NCI-H774 (cell line): ENCODE measurements around the gene CENPVL2.
"Not testable (repeated sequence)": the region's sequence is repeated elsewhere in the genome, so short reads cannot be mapped to it uniquely, and the experiment has no call there.

ENCODE experiments used
- DNase-seq: peaks from one replicate; lab custom pipeline; 2025; lab: John Stamatoyannopoulos, UW

Gene CENPVL2

DNA sequence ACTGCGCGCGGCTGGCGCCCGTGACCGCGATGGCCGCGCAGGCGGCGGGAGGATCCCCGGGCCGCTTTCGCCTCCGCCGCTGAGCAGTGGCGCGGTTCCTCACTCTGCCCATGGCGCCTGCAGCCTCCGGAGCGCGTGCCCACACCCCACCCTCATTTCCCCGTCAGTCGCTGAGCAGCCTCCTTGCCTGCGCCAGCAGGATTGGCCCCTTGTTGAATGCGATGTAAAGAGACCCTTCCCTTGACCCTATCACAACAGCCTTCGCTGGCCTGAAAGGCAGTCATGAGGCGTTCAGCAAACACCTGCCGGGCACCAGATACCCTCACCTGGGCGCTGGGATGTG, at the start of gene CENPVL2:
Gene CENPVL2 (minus strand): TSS at position 112 of the 343 bp plus-strand sequence. CDS start 0 bp downstream, at position 112.
- not testable (repeated sequence) for DNase-seq

DNA sequence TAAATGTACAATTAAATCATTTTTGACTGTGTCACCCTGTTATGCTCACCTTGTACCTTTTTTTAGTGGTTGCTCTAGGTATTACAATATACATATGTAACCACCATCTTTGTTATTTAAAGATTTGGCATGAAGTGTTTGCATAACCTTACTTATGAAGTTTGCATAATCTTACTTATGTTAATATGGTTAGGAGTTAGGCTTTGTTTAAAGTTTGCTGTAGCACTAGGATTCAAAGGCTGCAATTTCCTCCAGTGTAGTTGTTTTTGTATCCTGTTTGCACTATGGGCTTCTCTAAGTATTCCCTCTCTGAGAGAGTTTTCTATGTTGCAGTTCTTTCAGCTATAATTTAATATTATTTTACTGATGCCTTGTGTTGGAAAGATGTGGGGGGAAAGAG, 45.6 kb upstream of the CENPVL2 start:
- DNase-seq: no peak

DNA sequence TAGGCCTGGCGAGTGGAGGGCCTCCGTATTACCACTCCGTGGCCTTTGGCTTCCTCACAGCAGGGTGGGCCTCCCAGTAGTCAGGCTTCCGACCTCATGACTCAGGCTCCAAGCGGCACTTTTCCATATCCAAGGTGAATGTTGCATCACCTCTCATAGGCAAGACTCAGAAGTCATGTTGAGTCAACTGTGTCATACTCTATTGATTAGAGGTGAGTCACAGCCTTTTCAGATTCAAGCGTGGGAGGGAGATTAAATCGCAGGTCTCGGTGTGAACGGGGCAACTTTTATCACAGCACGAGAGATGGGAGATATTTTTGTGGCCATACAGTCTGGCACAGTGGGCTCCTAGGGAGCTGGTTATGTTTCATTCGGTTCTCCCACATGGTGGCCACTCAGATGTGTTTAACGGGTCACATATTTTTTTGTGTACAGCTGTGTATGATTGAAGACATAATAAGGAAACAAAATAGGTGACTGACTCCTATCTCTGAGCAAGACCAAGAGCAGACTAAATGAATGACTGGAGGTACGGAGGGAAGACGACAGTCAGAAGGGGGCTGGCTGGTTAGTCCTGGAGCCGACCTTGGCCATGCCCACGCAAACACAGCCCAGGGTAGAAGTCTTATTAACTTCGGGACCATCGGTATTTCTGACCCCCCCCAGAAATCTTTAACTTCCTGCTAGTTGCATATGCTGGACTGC, 30.5 kb upstream of the CENPVL2 start:
- not testable (repeated sequence) for DNase-seq

DNA sequence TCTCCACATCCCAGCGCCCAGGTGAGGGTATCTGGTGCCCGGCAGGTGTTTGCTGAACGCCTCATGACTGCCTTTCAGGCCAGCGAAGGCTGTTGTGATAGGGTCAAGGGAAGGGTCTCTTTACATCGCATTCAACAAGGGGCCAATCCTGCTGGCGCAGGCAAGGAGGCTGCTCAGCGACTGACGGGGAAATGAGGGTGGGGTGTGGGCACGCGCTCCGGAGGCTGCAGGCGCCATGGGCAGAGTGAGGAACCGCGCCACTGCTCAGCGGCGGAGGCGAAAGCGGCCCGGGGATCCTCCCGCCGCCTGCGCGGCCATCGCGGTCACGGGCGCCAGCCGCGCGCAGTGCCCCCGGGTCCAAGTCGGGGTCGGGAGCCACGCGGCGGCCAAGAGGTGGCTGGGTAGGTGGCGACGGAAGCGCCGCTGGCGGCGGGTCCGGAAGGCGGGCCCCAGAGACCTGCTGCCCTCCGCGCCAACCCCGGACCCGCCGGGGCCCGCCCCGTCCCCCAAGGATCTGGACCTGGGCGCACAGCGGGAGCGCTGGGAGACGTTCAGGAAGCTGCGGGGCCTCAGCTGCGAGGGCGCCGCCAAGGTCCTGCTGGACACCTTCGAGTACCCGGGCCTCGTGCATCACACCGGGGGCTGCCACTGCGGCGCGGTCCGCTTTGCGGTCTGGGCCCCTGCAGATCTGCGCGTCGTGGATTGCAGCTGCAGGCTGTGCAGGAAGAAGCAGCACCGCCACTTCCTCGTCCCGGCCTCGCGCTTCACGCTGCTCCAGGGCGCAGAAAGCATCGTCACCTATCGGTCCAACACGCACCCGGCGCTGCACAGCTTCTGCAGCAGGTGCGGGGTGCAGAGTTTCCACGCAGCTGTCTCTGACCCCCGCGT, 27.9 kb upstream of the CENPVL2 start, which contains the start of gene CENPVL1:
Gene CENPVL1 (plus strand): TSS at position 236 of the 888 bp plus-strand sequence. CDS start 0 bp downstream, at position 236.
- not testable (repeated sequence) for DNase-seq

DNA sequence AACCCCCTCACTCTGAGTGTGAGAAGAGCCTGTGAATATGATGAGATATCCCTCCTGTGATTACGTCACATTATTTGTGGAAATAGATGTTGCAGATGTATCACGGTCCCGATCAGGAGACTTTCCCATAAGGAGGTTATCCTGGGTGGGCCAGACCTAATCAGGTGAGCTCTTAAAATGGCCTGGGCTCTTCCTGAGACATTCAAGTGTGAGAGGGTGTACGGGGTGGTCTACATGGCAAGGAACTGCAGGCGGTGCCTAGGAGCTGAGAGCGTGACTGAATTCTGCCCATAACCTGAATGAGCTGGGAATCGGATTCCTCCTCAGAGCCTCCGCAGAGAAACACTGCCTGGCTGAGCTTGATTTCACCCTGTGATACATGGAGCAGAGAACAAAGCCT, 14.8 kb upstream of the CENPVL2 start:
- DNase-seq: no peak

DNA sequence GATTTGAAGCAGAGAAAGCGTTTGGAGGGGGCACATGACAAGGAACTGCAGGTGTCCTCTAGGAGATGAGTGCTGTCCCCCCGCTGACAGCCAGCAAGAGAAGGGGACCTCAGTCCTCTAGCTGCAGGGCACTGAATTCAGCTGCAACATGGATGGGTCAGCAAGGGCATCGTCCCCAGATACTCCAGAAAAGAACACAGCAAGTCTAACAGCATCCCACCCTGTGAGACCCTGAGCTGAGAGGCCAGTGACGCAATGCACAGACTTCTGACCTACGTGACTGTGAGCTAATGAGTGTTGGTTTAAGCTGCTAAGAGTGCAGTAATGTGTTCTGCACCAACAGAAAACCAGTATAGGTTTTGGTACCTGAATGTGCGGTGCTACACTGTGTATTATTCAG, 11.6 kb upstream of the CENPVL2 start:
- no peak for DNase-seq

DNA sequence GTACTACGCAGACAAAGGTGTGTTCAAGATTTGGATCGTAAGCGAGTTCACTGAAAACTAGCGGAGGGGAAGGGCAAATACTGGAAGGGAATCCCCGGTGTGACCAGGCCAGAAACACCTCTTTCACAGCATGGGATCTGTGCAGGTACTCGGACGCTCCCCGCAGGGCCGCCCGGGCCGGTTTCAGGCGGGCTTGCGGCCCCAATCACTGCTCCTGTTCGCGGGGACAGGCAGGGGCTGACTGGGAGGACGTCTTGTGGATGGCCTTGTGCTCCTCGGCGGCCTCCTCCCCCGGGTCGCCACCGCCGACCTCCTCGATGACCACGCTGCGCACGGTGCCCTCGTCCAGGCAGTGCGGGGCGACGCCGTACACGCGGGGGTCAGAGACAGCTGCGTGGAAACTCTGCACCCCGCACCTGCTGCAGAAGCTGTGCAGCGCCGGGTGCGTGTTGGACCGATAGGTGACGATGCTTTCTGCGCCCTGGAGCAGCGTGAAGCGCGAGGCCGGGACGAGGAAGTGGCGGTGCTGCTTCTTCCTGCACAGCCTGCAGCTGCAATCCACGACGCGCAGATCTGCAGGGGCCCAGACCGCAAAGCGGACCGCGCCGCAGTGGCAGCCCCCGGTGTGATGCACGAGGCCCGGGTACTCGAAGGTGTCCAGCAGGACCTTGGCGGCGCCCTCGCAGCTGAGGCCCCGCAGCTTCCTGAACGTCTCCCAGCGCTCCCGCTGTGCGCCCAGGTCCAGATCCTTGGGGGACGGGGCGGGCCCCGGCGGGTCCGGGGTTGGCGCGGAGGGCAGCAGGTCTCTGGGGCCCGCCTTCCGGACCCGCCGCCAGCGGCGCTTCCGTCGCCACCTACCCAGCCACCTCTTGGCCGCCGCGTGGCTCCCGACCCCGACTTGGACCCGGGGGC, 567 bp downstream of the CENPVL2 start:
- DNase-seq: not testable (repeated sequence)

DNA sequence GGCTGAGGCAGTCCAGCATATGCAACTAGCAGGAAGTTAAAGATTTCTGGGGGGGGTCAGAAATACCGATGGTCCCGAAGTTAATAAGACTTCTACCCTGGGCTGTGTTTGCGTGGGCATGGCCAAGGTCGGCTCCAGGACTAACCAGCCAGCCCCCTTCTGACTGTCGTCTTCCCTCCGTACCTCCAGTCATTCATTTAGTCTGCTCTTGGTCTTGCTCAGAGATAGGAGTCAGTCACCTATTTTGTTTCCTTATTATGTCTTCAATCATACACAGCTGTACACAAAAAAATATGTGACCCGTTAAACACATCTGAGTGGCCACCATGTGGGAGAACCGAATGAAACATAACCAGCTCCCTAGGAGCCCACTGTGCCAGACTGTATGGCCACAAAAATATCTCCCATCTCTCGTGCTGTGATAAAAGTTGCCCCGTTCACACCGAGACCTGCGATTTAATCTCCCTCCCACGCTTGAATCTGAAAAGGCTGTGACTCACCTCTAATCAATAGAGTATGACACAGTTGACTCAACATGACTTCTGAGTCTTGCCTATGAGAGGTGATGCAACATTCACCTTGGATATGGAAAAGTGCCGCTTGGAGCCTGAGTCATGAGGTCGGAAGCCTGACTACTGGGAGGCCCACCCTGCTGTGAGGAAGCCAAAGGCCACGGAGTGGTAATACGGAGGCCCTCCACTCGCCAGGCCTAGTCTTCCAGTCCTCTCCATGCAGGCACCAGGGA, 2.8 kb downstream of the CENPVL2 start:
- not testable (repeated sequence) for DNase-seq

DNA sequence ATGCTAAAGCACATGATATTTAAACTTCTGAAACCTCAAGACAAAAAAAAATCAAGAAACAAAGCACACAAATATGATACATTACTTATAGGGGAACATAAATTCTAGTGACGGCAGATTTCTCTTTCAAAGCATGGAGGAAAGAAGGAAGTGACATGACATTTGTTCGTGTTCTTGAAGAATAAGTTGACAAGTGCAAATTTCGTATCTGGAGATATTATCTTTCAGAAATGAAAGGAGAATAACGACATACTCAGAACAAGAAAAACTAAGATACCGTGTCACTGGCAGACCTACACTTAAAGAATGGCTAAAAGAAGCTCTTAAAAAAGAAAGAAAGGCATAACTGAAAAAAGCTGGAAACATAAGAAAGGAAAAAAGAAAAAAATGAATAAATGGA, 16.6 kb downstream of the CENPVL2 start:
- DNase-seq: no peak

DNA sequence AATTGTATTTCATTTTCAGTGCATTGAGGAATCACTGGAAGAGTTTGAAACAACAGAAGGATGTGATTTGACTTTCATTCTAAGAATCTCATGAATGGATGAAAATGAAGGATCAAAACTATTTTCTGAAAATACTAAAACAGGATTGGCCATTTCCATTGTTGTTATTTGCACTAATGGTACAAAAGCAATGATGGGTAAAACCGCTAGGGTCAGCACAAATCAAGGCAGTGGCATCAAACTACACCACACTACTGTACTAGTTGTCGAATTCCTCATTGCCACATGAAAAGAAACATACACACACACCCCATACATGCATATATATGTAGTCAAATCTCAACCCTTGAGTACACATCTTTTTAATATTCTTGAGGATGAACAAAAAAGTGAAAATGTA, 39.3 kb downstream of the CENPVL2 start:
- no peak for DNase-seq

DNA sequence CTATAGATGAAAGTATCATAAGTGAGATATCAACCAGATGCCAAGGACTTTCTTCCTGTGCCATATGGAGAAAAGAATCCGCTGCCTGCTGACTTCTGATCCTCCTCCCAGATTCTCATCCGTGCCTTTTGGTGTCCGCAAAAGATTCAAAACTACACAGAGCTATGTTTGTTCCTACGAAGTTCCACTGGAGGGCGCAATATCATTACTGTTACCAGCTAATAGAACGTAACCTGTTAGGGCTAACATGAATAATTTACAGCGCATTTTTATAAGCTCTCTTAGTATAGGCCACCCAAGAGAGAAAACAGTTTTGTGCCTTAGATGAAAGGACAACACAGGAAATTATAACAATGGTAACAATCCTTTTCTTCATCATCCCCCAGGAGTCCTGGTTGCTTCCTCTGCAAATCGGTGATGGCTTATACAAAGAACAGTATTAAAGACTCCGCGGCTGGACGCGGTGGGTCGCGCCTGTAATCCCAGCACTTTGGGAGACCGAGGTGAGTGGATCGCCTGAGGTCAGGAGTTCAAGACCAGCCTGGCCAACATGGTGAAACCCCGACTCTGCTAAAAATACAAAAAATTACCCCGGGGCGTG, 41.1 kb downstream of the CENPVL2 start:
- DNase-seq: peak; percentile 0

DNA sequence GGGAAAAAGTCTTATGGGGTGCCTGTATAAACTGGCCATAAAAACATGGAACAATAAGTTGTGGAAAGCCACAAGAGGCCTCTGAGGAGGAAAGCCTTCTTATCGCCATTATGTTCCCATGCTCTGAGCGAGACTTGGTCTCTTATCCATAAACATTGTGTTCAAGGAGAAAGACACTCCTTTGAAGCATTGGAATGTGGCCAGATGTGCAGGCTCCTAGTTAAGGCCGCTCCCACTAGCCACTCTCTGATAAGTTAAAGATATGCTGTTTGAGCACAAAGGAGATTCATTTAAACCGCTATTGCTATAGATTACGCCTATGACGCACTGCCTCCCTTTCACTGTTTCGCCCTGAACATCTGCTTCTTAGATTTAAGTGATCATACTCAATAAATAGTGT, 46.1 kb downstream of the CENPVL2 start:
- DNase-seq: not testable (repeated sequence)
